NCI-H2029 (cell line): Measurements from ENCODE around the gene FOCAD.

Experiments
- DNase-seq: peaks from one replicate; lab custom pipeline; 2025; lab: John Stamatoyannopoulos, UW

FOCAD gene

DNA sequence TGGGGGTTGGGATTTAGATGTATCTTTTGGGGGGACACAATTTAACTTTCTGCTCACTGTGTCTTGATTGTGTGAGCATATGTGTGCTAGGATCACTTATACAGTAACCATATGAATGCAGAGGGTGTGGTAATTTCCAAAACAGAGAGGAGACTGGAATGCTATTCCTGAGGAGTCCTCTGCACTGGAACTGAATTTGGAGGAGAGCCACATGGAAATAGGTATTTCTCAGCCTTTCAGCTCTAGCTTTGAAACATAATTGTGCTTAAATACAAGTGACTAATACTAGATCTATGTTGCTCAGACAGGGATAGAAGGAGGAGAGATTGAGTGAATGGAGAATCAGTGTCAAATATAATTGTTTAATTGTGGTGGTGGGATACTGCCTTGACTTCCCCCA, 45.5 kb downstream of the FOCAD start:
- DNase-seq: no peak

DNA sequence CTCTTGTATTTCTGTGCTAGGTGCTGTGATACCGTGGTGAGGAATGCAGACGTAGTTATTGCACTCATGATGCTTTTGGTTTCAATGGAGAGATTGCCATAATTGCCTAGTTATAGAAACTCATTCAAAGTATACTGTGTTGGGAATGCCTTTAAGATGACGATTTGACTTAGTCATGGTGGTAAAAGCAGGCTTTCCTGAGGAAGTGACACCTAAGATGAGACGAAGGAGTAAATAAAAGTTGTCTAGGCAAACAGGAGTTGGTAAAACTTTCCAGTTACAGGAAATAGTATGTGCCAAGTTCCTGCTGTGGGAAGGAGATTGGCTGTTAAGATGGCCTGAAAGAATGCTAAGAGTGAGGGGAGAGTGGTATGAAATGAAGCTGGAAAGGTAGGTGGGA, 48.1 kb downstream of the FOCAD start:
- DNase-seq: no peak

DNA sequence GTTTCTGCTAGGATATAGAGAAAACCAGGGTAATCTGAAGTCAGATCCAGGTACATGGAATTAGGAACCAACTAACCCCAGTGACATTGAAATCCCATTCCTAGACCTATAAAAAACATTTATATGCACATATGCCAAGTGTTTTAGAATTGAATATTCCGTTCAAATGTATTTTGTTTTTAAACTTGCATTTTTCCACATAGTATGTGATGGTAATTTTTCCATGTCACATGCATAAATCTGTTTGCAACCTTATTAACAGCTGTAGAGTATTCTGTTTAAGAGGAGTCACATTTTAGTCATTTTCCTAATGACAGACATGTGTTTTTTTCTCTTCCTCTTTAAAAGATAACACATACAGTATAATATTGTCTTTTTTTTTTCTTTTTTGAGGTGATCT, 50.2 kb downstream of the FOCAD start:
- no peak for DNase-seq

DNA sequence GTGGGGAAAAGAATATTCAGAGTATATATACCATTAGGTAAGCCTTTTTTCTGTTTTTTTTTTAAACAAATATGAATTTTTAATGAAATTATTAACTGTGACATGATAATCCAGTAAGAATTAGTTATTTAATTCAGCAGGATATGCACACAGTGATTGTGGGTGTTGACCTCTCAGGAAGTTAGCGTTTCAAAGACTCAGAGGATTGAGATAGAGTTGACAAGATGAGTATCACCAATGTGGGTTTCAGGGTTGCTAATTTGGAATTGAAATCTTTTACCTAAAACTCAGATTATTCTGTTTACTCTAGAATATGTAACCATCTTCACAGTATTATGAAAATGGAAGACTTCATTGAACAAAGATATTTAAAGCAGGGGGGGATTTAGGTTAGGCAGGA, 56.2 kb downstream of the FOCAD start:
- no peak for DNase-seq

DNA sequence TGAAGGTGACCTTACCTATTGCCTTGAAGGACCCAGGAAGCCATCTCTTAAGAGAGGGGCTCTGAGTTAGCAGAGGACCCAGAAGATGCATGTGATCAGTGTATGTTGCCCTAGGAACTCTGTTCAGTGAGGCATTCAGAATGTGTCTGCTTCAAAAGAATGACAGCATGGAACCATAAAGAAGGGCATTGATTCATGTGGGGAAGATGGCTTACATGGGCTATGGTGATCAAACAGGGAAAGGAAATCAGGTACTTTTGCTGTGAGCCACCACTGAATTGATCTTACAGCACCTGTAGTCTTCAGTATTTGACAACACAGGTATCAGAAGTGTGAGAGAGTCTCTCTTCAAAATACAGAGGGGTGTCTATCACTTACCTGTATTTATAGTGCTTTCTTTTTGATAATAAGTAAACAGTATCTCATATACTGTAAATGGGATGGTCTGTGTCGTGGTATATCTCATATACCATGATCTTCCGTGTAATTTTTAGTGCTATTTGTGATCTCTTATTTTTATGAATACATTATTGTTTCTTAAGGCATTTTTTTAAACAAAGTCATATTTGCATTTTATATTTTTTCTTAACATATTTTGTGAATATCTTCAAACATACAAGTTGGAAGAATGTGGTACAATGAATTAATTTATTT, 57.0 kb downstream of the FOCAD start:
- DNase-seq: no peak

DNA sequence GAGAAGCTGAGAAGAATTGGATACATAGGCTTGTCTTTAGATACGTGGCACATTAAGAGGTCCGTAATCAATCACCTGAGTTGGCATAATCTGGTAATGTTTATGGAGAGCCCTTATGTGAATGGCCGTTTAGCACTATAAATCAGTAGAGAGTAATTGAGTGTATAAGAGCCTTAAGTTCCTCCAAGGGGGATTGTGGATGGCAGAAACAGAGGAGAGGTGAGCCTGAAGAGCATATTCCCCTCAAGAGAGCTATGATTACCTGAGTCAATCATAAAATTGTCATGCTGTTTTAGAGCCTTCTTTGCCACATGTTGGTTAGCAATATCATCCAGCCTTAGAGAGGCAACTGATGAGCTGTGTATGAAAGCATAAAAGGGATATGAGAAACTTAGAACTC, 58.8 kb downstream of the FOCAD start:
- DNase-seq: no peak

DNA sequence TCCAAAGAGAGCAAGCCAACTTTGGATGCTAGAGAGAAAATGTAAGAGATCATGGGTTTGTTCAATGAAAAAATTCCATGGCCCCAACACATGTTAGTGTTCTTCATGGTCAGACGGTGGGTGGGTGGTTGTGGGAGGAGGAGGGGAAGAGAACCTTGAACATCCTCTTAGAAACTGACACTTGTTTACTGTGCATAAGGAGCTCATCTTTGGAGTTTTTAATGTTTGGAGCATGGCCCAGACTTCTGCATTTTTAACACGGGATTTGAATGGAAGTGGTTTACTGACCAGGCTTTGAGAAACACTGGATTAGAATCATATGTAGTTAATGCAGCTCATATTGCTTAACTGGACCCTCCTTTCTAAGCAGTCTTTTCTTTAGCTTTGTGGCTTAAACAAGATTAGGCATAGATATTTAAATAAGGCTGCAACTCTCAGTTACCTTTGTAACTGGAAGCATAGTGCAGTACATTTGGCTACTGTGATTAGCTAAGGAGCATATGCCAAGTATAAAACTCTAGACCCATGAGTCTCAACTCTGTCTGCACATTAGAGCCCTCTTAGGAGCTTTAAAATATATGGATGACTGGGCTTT, 60.1 kb downstream of the FOCAD start:
- DNase-seq: no peak

DNA sequence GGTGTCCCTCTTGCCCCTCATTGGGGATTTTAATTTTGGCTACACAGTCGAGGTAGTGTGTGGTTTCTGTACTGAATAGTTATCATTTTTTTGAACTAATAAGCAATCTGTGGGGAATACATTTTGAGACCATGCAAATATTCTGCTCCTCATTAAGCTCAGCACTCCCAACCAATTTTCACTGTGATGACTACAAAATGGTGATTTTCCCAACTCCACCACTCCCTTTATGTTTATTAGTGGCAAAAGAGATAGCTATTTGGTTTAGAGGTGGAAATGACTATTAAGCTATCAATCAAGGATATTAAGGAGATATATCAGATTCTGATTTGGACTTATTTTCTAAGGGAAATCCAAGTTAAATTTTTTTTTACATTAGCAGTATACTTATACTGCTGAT, 62.9 kb downstream of the FOCAD start:
- DNase-seq: no peak

DNA sequence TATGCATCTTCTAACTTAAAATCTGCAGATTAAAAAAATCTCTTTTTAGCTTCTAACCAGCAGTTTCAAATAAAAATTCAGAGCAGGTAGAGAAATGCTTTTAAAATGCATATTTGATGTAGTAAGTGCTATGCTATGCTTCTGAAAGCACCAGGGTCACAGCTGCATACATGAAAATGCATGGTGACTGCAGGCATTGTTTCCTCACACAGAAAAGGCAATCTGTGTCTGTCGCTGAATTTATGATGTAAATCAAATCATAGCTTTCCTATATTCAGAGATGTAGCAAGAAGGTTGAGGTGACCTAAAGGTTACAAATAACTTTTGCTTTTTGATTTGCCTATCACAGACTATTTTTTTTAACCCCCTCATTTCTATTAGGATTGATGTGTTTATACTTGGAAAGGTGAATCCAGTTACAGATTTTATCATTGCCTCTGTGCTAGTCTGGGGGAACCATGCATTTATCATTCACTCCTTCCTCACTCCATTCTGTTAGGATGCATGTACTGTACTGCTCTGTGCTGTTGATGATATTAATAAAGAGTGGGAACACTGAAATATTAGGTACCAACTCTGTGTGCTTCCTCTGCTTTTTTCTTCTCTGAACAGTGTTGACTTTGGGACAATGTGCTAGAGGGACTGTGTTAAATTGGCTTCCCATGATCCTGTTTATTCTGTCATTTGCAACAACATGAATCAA, 65.6 kb downstream of the FOCAD start:
- DNase-seq: no peak

DNA sequence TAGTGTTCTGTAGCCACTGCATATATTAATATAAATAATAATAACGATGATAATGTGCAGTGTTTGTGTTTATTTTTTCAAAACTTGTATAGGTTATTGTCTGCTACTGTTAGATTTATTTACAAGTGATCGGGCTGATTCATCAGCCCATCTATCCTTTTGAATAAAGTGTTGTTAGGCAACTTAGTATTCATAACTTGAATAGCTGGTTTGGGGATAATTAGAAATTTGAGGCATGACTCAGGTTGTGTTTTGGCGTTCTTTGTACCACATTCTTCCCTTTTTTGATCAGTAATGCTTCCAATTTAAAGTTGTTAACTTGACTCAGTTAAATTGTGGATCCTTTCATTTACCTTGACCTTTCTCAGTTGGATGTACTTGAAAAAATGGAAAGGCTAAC, 69.7 kb downstream of the FOCAD start:
- DNase-seq: no peak

DNA sequence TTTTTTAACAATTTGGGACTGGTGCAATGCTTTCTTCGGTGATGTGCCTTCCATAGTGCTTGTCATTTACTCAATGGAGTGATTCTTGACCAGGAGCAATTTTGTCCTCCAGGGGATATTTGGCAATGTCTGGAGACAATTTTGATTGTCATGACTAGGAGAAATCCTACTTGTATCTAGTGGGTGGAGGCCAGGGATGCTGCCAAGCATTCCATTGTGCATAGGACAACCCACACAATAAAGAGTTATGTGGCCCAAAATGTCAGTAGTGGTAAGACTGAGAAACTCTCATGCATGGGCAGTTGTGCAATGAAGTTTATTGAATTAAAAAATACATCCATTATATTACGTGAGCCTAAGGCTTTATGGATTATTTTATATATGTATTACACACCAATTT, 70.5 kb downstream of the FOCAD start:
- no peak for DNase-seq

DNA sequence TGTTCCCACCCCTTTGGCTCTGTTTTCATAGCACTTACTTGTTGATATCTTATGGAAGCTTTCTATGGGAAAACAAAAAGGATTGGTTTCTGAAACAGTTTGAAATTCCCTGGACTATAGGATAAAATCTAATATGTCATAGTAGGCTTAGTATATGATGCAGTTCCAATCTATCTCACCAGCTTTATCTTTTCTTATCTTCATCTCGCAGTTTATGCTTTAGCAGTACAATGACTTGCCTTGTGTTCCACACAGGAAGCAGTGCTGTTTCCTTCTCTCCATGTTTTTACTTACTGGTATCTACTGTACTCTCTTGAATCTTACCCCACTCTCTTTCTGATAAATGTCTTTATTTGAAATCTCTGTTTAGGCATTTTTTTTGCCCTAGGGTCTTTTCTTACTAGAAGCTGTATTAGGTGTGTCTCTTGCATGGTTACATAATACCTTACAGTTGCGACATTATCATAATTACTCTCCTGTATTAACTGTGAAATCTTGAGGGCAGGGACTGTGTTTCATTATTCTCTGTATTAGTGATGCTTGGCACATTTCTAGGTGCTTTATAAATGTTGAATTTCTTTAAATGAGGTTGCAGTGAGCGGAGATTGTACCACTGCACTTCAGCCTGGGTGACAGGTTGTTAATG, 76.3 kb downstream of the FOCAD start:
- no peak for DNase-seq

DNA sequence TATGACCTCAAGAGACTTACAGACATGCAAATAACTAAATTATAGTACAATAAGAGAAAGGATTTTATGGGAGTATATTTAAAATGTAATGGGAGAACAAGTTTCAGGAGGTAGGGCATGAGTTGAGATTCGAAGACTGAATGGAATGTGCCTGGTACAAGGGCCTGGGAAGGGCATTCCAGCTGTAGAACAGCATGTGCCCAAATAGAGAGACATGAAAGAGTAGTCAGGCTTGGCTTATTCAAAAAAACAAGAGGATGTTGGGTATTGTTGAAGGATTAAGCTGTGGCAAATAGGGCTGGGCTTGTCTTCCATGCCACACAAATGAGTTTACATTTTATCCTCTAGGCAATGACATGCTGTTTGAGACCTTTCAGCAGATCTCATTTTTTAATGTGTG, 86.9 kb downstream of the FOCAD start:
- no peak for DNase-seq

DNA sequence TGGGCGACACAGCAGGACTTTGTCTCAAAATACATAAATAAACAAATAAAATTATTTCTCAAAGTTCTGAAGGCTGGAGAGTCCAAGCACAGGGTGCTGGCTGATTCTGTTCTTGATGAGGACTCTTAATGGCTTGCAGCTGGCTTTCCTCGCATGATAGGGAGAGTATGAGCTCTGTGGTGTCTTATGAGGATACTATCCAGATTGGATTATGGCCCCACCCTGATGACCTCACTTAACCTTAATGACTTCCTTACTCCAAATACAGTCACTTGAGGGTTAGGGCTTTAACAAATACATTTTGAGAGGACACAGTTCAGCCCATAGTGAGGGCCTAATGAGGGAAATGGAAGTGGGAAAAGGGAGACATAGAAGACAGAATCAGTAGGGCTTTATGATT, 87.7 kb downstream of the FOCAD start:
- no peak for DNase-seq

DNA sequence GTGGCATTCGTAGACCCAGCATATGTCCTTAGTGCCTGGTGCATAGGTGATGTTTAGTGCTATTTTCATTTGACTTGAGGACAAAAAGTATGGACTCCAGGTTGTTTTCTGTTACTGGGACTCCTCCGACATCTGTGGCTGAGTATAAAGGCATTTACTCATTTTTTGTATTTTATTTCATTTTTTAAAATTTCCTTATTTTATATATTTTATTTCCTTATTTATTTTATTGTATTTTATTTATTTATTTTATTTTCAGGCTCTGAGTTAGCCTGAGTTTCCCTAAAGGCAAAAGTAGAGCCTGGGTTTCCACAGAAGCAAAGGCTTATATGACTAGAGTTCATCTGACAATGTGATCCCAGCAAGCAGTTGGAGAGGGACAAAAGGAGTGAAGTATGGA, 91.6 kb downstream of the FOCAD start:
- no peak for DNase-seq

DNA sequence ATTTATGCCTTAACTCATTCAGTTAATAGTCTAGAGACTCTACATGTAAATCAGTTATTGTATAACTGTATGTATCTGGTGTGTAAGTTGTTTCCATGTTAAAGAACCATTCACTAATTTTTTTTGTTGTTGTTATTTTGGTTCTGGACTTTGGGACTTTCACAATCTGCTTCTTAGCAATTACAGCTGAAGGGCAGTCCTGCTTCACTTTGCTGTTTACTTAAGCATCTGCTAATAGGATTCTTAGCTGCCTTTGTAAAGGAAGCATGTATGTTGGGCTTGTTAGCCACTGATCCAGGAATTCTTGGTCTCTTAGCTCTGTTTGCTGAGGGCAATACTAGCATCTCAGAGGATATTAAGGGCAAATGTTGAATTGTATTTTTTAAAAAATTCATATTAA, 97.0 kb downstream of the FOCAD start:
- DNase-seq: no peak

DNA sequence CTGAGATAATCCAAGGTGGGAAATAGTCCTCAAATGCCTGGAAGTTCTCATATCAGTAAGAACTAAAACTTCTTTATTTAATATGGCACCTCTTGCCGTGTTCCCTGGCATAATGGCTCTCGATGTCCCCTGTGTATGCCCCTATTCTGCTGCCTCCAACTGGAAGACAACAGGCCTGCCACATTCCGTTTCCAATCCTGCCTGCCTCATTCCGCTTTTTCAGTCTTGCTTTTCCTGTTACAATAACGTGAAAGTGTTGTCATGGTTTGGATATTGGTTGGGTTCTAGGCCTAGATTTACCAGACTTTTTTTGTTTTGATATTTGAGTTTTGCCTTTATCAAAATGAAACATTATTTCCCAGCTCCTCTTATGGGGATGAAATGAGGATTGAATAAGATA, 98.2 kb downstream of the FOCAD start:
- no peak for DNase-seq

DNA sequence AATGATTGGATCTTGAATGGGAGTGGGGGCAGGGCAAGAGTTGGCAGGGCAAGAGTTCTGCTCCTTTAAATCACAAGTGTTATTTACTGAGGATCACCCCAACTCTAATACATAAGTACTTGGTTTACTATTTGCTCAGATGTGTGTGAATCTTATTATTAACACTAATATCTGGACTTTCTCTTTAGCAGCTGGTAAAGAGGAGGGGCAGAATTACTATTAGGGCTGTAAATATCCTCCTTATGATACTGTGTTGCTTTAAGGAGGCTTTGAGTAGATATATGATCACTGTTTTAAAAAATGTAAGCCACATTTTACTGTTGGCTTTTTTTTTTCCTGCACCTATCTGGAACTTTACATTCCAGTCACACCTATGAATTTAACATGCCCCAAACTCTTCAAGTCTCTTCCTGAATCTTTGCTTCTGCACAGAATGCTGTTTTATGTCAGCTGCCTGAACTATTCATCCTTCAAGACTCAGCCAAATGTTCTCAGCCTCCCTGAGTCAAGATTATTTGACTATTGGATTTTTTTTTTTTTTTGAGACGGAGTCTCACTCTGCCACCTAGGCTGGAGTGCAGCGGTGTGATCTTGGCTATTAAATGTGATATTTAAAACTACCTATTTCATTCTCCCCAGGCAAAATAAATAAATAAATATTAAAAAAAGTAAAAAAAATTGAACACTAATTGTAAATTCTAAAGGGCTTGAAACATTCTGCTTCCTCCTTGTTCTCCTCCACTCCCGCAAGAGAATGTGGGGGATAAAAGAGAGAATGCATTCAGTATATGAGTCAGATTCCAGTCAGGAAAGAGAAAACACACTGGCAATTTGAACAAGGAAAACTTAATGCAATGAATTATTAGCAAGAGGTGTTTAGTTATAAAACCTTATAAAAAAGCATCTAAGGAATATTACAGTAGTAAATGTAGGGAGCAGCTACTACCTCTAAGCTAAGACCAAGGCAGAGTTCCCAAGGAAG, 99.3 kb downstream of the FOCAD start:
- DNase-seq: no peak

DNA sequence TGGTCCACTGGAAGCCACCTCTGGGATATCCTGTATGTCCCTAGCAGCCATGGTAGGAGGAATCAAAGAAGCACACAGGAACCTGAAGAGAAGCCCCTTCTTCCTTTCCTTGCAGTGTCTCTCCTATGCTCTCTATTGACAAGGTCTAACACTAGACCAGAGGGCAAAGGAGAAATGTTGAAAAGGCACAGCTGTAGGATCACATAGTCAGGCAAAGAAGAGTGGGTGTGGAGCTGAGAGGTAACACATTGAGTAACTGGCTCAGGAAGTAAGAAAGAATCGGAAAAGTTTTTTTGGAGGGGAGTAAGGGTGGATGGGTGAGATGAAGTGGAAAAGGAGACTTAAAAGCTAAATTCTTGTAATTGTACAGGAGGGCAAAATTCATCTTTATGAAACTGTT, 100.1 kb downstream of the FOCAD start:
- DNase-seq: no peak

DNA sequence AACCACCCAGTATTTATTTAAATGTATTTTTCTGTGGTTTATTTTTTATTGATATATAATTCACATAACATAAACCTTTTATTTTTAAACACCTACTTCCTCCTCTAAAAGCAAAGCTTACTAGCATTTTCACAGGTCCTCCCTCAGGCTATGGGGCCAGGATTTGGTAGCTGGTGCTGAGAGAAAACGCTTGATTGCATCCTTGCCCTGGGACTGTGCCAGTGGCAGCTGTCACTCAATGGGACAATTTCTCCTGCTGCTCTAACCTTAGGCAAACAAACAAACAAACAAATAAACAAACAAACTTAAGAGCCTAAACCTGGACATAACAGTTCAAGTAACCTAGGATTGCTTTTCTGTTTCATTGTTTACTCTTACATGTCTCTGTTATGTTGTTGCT, 102.7 kb downstream of the FOCAD start:
- DNase-seq: no peak

DNA sequence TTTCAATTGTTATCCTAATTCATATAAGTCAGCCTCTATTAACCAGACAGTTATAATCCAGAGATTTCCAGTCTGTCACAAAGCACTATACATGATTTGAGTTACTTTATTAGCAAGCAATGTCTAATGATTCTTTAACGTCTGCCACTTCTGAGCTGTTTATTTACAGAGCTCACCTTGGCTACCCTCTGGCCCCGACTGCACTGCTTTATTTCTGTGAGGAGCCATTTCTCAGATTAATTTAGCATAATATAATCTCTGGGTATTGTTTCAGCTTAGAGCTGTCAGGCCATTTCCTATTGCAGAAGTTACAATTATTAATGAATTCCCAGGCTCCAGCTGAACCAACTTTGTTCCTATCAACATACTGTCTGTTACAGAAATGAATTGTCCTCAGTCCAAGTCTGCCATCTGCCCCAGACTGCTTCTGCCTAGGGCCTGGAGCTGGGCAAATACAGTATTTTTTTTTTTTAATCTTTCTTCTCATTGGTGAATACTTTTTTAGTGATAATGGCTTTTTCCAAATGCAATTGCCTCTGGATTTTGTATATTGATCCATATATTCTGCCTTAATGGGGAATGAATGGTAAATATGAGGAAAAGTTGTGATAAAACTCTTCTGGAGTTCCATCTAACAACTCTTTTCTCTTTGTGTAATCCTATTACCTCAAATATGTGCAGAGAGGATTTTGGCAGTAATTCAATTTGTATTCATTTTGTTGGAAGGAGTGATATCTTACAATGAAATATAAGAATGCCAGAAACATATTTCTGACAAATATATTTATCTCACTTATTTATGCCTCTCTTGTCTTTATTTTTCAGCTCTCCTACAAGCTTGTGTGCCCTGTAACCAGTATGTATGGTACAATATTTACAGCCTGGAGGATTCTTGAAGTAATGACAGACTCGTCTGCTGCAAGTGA, 104.7 kb downstream of the FOCAD start:
- DNase-seq: no peak
